ENCODE data around the gene PIK3C2G.

DNA sequence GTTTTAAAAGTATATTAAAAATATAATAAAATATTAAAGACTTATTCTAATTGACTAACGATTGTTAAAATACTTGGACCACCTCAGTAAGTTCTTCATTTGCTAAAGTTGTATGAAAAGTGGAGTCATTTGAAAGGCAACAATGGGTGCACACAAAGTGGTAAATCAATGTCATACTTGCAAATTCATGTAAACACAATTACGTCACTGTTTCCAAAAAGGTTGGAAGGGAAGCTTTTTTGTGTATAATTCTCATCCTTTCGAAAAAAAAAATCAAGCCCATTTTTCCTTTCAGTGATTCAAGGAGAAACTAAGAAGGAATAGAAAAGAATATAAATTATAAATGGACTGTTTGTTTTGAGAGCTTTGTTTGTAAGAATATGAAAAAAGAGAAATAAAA is 166.2 kb downstream of the PIK3C2G start:
- TF ChIP-seq, protein P1, sequence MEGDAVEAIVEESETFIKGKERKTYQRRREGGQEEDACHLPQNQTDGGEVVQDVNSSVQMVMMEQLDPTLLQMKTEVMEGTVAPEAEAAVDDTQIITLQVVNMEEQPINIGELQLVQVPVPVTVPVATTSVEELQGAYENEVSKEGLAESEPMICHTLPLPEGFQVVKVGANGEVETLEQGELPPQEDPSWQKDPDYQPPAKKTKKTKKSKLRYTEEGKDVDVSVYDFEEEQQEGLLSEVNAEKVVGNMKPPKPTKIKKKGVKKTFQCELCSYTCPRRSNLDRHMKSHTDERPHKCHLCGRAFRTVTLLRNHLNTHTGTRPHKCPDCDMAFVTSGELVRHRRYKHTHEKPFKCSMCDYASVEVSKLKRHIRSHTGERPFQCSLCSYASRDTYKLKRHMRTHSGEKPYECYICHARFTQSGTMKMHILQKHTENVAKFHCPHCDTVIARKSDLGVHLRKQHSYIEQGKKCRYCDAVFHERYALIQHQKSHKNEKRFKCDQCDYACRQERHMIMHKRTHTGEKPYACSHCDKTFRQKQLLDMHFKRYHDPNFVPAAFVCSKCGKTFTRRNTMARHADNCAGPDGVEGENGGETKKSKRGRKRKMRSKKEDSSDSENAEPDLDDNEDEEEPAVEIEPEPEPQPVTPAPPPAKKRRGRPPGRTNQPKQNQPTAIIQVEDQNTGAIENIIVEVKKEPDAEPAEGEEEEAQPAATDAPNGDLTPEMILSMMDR (optimal IDR thresholded peaks at IDR 0.05 in 1 of 3, IDR thresholded peaks at IDR 0.05 in 1 of 3, conservative IDR thresholded peaks at IDR 0.05 in 1 of 3; ENCODE audit: extremely low read depth in 1 of 3, insufficient read depth in 2 of 3, low read length in 3 of 3), result no peak
- no peak for TF ChIP-seq EZH2 (IDR thresholded peaks at IDR 0.05; ENCODE audit: low read length)

Data from keratinocyte (primary cell).